ENCODE measurements around the gene KIF26A. TPM values are rescaled to one million over a fixed set of nuclear protein-coding genes. Genes with fewer than 3 reads are reported as not detected.

Gene KIF26A
- total RNA-seq, 1 donor from 2014 or later, result 32.6 TPM

GRCh38 chr14:104135121-104135903 is 3.1 kb upstream of the KIF26A start:
- peaks cover 0 to 4% of the 10 kb centered on the region in 2 donors for H3K9me3 ChIP-seq
- intact Hi-C loops (cut with DNase I), result no loop called here
- H3K4me3 ChIP-seq, result no peak overlapping the region
- H3K27me3 ChIP-seq, result peaks cover 11% of the 10 kb centered on the region
- peak in 1 of 2 donors; percentile 34 for DNase-seq (ENCODE audit: low spot score in 2 of 2)
- no peak for TF ChIP-seq CTCF (IDR thresholded peaks at IDR 0.05)
- no peaks in the 10 kb centered on the region for H3K36me3 ChIP-seq
- H3K4me1 ChIP-seq, result peaks cover 11 to 12% of the 10 kb centered on the region in 2 donors
- no peak overlapping the region for H3K27ac ChIP-seq

GRCh38 chr14:104135904-104136471 is 2.4 kb upstream of the KIF26A start:
- peaks cover 11% of the 10 kb centered on the region for H3K27me3 ChIP-seq
- no peak overlapping the region for H3K27ac ChIP-seq
- H3K36me3 ChIP-seq, result no peaks in the 10 kb centered on the region
- no peak for TF ChIP-seq CTCF (IDR thresholded peaks at IDR 0.05)
- peak in 1 of 2 donors; percentile 41 for DNase-seq (ENCODE audit: low spot score in 2 of 2)
- peak overlapping the region in 1 of 2 donors; percentile 55 for H3K4me3 ChIP-seq
- H3K9me3 ChIP-seq, result no peaks in the 10 kb centered on the region
- H3K4me1 ChIP-seq, result peaks cover 11 to 12% of the 10 kb centered on the region in 2 donors
- intact Hi-C loops (cut with DNase I), result no loop called here

- no peak for TF ChIP-seq CTCF (IDR thresholded peaks at IDR 0.05)
- Histone ChIP-seq H3K27ac (no peak overlapping the region), H3K36me3 (no peaks in the 10 kb centered on the region), H3K4me1 (peaks cover 11 to 12% of the 10 kb centered on the region in 2 donors), H3K4me3 (peak overlapping the region in 1 of 2 donors; percentile 55), H3K27me3 (peaks cover 11% of the 10 kb centered on the region), H3K9me3 (no peaks in the 10 kb centered on the region)
- peak in 1 of 2 donors; percentile 39 for DNase-seq (ENCODE audit: low spot score in 2 of 2)
- intact Hi-C loops (cut with DNase I), result loop anchor here (1.0 kb wide), 1 partner anchor 427 kb away; no protein-coding TSS in a partner anchor
Observed at GRCh38 chr14:104136472-104137296, 1.7 kb upstream of the KIF26A start.

- Histone ChIP-seq H3K9me3 (no peaks in the 10 kb centered on the region), H3K27me3 (peaks cover 11% of the 10 kb centered on the region), H3K36me3 (no peaks in the 10 kb centered on the region), H3K4me1 (peaks cover 11 to 12% of the 10 kb centered on the region in 2 donors), H3K27ac (no peak overlapping the region), H3K4me3 (peak overlapping the region; percentile 55 to 57)
- peak; percentile 20 to 67 (median 64) for TF ChIP-seq CTCF (IDR thresholded peaks at IDR 0.05)
- DNase-seq (ENCODE audit: low spot score in 2 of 2), result peak in 1 of 2 donors; percentile 66
- intact Hi-C loops (cut with DNase I), result loop anchor here (1.0 kb wide), 1 partner anchor 426 kb away; no protein-coding TSS in a partner anchor
Observed at GRCh38 chr14:104137297-104138097, 890 bp upstream of the KIF26A start.
